ENCODE measurements around the gene NRL. TPM values are rescaled to one million over a fixed set of nuclear protein-coding genes. Genes with fewer than 3 reads are reported as not detected.
A peak's percentile ranks its signal among the peaks of the same experiment; 100 is the strongest.

NRL gene
- total and polyA plus RNA-seq, 2 donors: 0.85 to 2.9 TPM

DNA sequence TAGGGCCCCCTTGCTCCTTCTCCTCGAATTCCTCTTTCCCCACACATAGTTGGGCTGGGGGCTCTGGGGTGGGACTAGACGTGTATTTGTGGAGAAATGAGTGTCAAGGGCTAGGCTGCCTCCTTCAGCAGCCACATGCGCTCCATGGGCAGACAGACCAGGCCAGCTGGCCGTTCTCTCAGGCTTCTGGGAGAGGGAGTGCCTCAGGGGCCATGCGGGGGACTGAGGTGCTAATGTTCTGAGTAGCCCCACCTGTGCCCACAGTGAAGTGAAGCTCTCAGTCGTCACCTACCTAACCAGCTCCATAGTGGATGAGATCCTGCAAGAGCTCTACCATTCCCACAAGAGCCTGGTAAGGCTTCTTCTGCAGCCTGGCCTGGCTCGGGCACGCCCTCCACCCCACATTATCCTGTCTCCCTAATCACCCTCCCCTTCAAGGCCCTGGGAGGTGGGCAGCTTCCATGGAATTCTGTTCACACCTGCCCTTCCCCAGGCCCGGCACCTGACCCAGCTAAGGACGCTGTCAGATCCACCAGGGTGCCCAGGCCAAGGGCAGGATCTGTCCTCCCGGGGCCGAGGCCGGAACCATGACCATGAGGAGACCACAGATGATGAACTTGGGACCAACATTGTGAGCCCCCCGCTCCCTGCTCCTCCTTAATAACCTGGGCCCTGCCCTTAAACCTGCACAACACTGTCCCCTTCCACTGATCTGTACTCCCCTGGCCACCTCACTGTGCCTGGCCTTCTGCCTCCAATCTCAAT lies 52.4 kb downstream of the NRL start:
- WGBS: 84% methylated on average over 14 of the region's 14 CpGs
- Histone ChIP-seq H3K4me3 (ENCODE audit: low read depth, low read length) (no peak overlapping the region), H3K27ac (ENCODE audit: low read depth) (no peak overlapping the region), H3K36me3 (ENCODE audit: insufficient read depth) (no peaks in the 10 kb centered on the region), H3K4me1 (ENCODE audit: insufficient read depth) (no peaks in the 10 kb centered on the region)
- no peak for DNase-seq (ENCODE audit: extremely low spot score)

DNA sequence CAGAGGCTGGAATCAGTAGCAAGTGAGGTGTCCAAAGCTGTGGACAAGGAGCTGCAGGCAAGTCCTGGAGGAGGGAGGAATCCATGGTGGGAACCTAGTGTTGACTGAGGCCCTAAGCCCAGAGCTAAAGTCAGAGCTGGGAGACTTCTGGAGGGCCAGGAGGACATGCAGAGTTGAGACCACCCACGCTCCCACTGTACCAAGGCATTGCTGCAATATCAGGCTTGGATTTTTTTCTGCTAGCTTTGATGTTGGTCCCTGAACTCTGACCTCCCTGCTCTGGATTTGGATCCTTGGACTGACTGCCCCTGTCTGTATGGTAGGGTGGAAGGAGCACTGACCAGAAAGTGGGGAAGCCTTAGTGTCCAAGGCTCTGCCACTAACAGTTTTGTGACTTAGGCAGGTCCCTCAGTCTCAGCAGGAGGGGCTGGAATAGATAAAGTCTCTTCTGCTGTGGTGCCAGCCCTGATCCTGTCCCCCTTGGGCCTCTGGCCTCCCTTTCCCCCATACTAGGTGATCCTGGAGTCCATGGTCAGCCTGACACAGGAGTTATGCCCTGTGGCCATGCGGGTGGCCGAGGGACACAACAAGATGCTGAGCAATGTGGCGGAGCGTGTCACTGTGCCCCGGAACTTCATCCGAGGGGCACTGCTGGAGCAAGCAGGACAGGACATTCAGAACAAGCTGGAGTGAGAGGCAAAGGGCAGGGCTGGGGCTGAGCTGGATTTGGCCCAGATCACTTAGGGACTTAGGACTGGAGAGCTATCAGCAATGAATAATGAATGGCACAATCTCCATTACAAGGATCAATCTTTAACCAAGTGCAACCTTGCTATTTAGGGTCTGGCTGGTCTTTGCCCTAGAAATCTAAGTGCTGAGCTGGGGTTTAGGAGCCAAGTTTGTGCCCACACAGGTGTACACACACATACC lies 53.5 kb downstream of the NRL start:
- Histone ChIP-seq H3K36me3 (ENCODE audit: insufficient read depth) (no peaks in the 10 kb centered on the region), H3K4me1 (ENCODE audit: insufficient read depth) (no peaks in the 10 kb centered on the region), H3K4me3 (ENCODE audit: low read depth, low read length) (no peak overlapping the region), H3K27ac (ENCODE audit: low read depth) (no peak overlapping the region)
- DNase-seq (ENCODE audit: extremely low spot score): no peak
- WGBS: 97% methylated on average over 7 of the region's 7 CpGs

DNA sequence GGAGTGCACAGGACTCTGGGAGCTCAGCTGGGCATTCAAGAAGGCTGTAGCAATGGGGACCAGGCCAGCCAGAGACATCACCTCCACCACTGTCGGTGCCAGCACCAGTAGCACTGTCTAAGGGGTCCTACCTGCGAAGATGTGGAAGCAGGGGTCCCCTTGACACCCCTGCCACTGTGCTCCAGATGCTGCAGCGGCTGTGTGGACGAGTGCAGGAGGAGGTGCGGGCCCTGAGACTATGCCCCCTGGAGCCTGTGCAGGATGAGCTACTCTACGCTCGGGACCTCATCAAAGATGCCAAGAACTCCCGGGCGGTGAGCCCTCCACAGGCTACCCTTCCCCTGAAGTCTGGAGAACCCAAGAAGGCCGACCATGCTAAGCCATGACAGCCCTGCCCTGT lies 54.3 kb downstream of the NRL start:
- WGBS: 93% methylated on average over 10 of the region's 10 CpGs
- H3K4me1 ChIP-seq (ENCODE audit: insufficient read depth): no peaks in the 10 kb centered on the region
- no peaks in the 10 kb centered on the region for H3K36me3 ChIP-seq (ENCODE audit: insufficient read depth)
- no peak for DNase-seq (ENCODE audit: extremely low spot score)
- H3K27ac ChIP-seq (ENCODE audit: low read depth): no peak overlapping the region
- H3K4me3 ChIP-seq (ENCODE audit: low read depth, low read length): no peak overlapping the region

DNA sequence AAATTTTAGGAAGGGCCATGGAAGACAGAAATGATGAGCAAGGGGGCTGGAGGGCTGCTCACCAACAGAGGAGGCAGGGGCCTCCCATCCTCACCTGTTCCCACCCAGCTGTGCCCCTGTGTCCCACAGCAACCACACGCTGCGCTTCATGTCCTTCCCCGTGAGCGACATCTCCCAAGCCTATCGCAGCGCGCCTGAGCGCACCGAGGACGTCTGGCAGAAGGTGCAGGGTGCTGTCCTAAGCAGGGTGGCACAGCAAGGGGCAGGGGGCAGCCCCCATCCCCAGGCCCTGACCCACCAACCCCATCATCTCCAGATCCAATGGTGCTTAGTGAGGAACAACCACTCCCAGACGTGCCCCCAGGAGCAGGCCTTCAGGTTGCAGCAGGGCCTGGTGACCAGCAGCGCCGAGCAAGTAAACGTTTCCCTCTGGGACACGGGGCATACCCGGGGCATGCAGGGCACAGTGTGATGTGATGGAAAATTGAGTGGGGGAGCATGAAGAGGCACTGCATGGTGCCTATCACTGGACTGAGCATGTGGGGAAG lies 54.8 kb downstream of the NRL start:
- no peak for DNase-seq (ENCODE audit: extremely low spot score)
- H3K4me1 ChIP-seq (ENCODE audit: insufficient read depth): no peaks in the 10 kb centered on the region
- H3K27ac ChIP-seq (ENCODE audit: low read depth): no peak overlapping the region
- H3K36me3 ChIP-seq (ENCODE audit: insufficient read depth): no peaks in the 10 kb centered on the region
- WGBS: 93% methylated on average over 16 of the region's 16 CpGs
- H3K4me3 ChIP-seq (ENCODE audit: low read depth, low read length): no peak overlapping the region

DNA sequence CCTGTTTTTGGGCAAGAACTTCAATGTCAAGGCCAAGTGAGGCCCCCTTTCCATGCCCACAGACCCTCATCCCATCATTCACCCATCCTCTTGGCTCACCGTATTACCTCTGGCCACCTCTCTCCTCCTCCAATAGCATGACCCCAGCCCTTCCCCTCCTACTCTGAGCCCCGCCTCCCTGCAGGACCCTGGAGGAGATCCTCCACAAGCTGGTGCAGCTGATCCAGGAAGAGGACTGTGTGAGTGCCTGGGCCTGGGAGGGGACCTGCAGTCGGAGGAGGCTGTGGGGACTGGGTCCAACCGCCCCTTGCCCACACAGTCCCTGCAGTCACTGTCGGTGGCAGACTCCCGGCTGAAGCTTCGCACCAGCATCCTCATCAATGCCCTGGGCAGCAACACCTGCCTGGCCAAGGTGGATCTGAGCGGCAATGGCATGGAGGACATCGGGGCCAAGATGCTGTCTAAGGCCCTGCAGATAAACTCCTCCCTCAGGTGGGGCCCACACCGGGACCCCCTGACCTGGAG lies 55.7 kb downstream of the NRL start:
- no peak overlapping the region for H3K27ac ChIP-seq (ENCODE audit: low read depth)
- H3K4me1 ChIP-seq (ENCODE audit: insufficient read depth): no peaks in the 10 kb centered on the region
- DNase-seq (ENCODE audit: extremely low spot score): no peak
- no peaks in the 10 kb centered on the region for H3K36me3 ChIP-seq (ENCODE audit: insufficient read depth)
- H3K4me3 ChIP-seq (ENCODE audit: low read depth, low read length): no peak overlapping the region
- 90% methylated on average over 10 of the region's 10 CpGs for WGBS

DNA sequence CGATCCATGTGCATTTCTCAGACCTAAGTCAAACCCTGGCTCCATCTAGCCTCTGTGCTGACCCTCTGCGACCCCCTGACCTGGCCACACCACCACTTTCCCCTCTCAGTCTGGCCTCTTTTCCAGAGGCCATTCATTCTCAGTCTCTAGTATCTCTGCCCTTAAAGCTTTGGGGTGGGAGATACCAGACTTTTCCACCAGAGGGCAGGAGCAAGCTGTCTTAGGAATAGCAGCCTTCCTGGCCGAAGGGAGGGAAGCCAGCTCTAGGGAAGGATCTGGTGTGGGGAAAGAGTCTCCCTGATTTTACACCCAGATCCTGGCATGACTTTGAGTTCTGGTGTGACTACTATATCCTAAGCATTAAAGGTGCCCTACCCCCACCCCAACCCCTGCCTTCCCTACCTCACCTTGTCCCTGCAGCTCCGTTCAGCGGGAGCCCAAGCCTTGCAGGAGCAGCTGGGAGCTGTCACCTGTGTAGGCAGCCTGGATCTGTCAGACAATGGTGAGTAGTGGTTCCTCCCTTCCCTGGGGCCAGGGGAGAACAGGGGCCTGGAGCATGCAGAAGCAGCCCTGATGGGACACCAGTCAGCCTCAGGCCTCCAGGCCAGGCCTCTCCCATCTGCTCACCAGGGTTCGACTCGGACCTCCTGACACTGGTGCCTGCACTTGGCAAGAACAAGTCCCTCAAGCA lies 56.3 kb downstream of the NRL start:
- peak; percentile 48 for DNase-seq (ENCODE audit: extremely low spot score)
- Histone ChIP-seq H3K27ac (ENCODE audit: low read depth) (no peak overlapping the region), H3K36me3 (ENCODE audit: insufficient read depth) (no peaks in the 10 kb centered on the region), H3K4me3 (ENCODE audit: low read depth, low read length) (no peak overlapping the region), H3K4me1 (ENCODE audit: insufficient read depth) (no peaks in the 10 kb centered on the region)
- 50% methylated on average over 7 of the region's 7 CpGs for WGBS

DNA sequence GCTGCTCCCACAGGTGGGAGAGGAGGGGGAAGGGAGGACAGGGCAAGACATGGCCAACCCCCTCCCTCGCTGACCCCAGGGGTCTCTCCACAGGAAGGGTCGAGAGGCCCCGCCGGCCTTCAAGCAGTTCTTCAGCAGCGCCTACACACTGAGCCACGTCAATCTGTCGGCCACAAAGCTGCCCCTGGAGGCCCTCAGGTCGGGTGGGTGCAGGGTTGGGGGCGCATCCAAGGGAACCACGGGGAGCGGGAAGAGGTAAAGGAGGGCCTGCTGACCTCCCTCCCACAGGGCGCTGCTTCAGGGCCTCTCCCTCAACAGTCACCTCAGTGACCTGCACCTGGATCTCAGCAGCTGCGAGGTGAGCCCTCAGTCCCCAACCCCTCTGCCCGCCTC lies 56.9 kb downstream of the NRL start:
- no peaks in the 10 kb centered on the region for H3K4me1 ChIP-seq (ENCODE audit: insufficient read depth)
- H3K27ac ChIP-seq (ENCODE audit: low read depth): no peak overlapping the region
- no peak for DNase-seq (ENCODE audit: extremely low spot score)
- H3K4me3 ChIP-seq (ENCODE audit: low read depth, low read length): no peak overlapping the region
- 65% methylated on average over 14 of the region's 14 CpGs for WGBS
- no peaks in the 10 kb centered on the region for H3K36me3 ChIP-seq (ENCODE audit: insufficient read depth)

DNA sequence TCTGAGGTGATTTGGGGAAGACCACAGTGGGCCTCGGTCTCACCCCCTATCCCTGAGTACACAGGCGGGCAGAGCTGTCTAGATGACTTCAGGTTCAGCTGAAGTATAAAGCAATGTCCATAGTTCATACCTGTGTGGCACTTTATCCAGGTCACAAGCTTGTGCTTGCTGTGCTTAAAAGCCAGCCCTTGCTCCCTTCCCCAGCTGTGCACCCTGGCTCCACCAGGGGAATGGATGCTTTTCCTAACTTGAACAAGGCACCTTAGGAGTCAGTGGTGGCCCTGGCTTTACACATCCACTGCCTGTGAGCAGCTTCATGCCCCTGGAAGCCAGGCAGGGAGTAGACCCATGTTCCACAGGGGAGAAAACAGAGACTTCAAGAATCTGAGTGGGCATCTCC lies 57.5 kb downstream of the NRL start:
- no peak for DNase-seq (ENCODE audit: extremely low spot score)
- Histone ChIP-seq H3K36me3 (ENCODE audit: insufficient read depth) (no peaks in the 10 kb centered on the region), H3K4me3 (ENCODE audit: low read depth, low read length) (no peak overlapping the region), H3K27ac (ENCODE audit: low read depth) (no peak overlapping the region), H3K4me1 (ENCODE audit: insufficient read depth) (no peaks in the 10 kb centered on the region)
- WGBS: 79% methylated on average over 2 of the region's 2 CpGs

DNA sequence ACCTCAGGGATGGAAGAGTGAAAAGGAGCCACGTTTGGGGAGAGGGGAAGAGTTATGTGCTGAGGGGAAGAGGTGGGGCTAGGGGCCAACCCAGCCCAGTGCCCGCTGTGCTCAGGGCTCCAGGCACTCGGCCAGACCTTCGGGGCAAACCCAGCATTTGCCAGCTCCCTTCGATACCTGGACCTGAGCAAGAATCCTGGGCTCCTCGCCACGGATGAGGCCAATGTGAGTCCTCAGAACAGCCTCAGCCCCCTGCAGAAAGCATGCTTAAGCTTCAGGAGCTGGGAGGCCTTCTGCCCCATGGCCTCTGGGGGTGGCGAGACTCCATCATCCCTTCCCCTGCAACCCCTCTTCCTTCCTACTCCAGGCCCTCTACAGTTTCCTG lies 58.0 kb downstream of the NRL start:
- no peak overlapping the region for H3K27ac ChIP-seq (ENCODE audit: low read depth)
- H3K4me3 ChIP-seq (ENCODE audit: low read depth, low read length): no peak overlapping the region
- WGBS: 67% methylated on average over 8 of the region's 8 CpGs
- DNase-seq (ENCODE audit: extremely low spot score): no peak
- no peaks in the 10 kb centered on the region for H3K36me3 ChIP-seq (ENCODE audit: insufficient read depth)
- H3K4me1 ChIP-seq (ENCODE audit: insufficient read depth): no peaks in the 10 kb centered on the region

DNA sequence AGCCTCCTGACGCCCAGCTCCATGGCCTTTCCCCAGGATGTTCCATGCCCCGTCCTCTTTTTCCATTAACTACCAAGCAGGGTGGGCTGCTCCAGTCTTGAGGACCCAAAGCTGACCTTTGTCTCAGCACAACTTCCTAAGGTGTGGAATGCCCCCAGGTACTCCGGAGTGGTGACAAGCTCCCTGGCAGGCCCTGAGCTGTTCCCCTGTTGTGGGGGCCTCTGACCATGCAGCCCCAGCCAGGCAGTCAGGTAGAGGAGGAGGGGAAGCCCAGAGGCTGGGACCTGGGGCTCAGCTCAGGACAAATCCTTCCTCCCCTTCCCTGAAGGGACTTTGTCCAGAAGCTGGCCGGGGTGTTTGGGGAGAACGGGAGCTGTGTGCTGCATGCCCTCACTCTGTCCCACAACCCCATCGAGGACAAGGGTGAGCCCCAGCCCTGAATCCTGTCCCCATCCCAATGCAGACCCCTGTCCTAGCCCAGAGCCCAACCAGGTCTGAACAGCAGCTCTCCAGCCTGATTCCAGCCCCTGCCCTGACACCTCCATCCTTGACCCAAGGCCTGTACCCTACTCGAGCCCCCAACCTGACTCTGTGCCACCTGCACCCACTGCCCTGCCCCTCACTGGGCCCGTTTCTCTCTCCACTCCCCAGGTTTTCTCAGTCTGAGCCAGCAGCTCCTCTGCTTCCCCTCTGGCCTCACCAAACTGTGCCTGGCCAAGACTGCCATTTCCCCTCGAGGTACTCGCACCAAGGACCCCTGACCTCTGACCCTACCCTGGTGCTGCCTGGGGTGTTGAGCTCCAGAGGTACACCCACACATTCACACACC lies 58.6 kb downstream of the NRL start:
- no peak for DNase-seq (ENCODE audit: extremely low spot score)
- no peak overlapping the region for H3K27ac ChIP-seq (ENCODE audit: low read depth)
- H3K4me1 ChIP-seq (ENCODE audit: insufficient read depth): no peaks in the 10 kb centered on the region
- H3K4me3 ChIP-seq (ENCODE audit: low read depth, low read length): no peak overlapping the region
- 79% methylated on average over 10 of the region's 10 CpGs for WGBS
- no peaks in the 10 kb centered on the region for H3K36me3 ChIP-seq (ENCODE audit: insufficient read depth)

DNA sequence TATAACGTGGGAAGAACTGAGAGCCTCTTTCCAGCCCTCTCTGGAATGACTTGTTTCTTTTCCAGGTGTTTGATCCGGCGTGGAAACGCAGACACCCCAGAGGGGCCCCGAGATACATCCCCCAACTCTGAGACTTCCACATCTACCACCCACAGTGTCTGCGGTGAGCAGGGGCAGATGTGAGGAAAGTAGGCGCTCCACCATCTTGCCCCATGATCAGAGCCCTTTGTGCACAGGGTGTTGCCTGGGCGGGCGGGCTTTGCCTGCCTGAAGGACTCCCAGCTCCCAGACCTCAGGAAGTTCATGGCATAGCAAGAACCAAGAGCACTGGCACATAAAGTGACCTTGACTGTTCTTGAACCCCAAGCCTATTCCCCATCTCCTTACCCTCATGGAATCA lies 60.1 kb downstream of the NRL start:
- no peak overlapping the region for H3K27ac ChIP-seq (ENCODE audit: low read depth)
- WGBS: 90% methylated on average over 9 of the region's 9 CpGs
- no peaks in the 10 kb centered on the region for H3K4me1 ChIP-seq (ENCODE audit: insufficient read depth)
- H3K36me3 ChIP-seq (ENCODE audit: insufficient read depth): no peaks in the 10 kb centered on the region
- no peak overlapping the region for H3K4me3 ChIP-seq (ENCODE audit: low read depth, low read length)
- DNase-seq (ENCODE audit: extremely low spot score): no peak

DNA sequence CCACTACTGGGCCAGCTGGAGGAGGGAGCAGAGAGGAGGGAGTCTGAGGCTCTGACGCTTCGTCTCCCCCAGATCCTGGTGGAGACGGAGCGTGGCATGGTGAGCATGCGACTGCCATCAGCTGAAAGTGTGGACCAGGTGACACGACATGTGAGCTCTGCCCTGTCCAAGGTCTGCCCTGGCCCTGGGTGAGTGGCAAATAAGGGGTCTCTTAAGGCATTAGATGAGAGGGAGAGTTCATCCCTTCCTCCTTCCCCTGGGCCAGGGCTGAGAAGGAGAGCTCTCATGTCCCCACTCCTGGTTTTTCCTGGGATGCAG lies 60.5 kb downstream of the NRL start:
- Histone ChIP-seq H3K4me1 (ENCODE audit: insufficient read depth) (no peaks in the 10 kb centered on the region), H3K27ac (ENCODE audit: low read depth) (no peak overlapping the region), H3K36me3 (ENCODE audit: insufficient read depth) (no peaks in the 10 kb centered on the region), H3K4me3 (ENCODE audit: low read depth, low read length) (no peak overlapping the region)
- no peak for DNase-seq (ENCODE audit: extremely low spot score)
- whole genome bisulfite sequencing: 91% methylated on average over 6 of the region's 6 CpGs

Measured in urinary bladder (tissue), 4 donors.